Measurements from ENCODE around the gene ABCA2.

DNA sequence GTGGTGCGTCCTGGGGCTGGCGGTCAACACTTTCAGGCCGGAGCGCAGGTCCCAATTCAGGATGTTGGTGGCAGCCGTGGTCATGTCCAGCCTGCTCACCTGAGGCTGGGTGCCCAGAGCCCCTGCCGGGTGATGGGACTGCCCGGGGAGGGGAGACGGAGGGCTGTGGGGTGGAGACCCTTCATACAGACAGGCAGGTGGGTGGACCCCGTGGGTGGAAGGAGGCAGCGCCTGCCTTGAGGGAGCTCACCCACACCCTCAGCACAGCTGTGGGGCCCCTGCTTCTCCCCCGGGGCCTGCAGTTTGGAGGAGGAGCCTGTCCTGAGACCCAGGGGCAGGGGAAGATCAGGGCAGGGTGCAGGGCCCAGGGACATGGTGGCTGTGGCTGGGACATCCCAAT, 57.7 kb downstream of the ABCA2 start:
- TF ChIP-seq, protein P1, sequence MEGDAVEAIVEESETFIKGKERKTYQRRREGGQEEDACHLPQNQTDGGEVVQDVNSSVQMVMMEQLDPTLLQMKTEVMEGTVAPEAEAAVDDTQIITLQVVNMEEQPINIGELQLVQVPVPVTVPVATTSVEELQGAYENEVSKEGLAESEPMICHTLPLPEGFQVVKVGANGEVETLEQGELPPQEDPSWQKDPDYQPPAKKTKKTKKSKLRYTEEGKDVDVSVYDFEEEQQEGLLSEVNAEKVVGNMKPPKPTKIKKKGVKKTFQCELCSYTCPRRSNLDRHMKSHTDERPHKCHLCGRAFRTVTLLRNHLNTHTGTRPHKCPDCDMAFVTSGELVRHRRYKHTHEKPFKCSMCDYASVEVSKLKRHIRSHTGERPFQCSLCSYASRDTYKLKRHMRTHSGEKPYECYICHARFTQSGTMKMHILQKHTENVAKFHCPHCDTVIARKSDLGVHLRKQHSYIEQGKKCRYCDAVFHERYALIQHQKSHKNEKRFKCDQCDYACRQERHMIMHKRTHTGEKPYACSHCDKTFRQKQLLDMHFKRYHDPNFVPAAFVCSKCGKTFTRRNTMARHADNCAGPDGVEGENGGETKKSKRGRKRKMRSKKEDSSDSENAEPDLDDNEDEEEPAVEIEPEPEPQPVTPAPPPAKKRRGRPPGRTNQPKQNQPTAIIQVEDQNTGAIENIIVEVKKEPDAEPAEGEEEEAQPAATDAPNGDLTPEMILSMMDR (IDR thresholded peaks at IDR 0.05; ENCODE audit: insufficient read depth, low read length, poor library complexity, severe bottlenecking) = no peak
- TF ChIP-seq EZH2phosphoT487 (conservative IDR thresholded peaks at IDR 0.05; ENCODE audit: low read length) = no peak
